Kidney epithelial cell (primary cell): Measurements from ENCODE around the gene ANKS1A. TPM values are rescaled to one million over a fixed set of nuclear protein-coding genes. Genes with fewer than 3 reads are reported as not detected.

ENCODE experiments used
- DNase-seq: peaks from one replicate; pipeline ENCODE4 v3.0.0-alpha.2; 2010; ENCODE audit warnings: low read depth
- H3K27me3 ChIP-seq: 2 replicates; pipeline ENCODE4 v1.6.0; 2011; ENCODE audit warnings: low read length; ENCODE audit not compliant: control insufficient read depth, insufficient read depth
- H3K36me3 ChIP-seq: 2 replicates; pipeline ENCODE4 v1.5.1; 2011; ENCODE audit warnings: low read length; ENCODE audit not compliant: control insufficient read depth, insufficient read depth
- H3K4me3 ChIP-seq: 2 replicates; pipeline ENCODE4 v1.5.1; 2011; ENCODE audit warnings: low read depth, mild to moderate bottlenecking, control low read depth, low read length
- total RNA-seq: library from RNA; depleted of rRNA; stranded (reverse); fragments of >200 nt; gene quantifications from 2 replicates; pipeline ENCODE4 v1.2.3, GENCODE V29; 2015
- TF ChIP-seq, protein P1 (sequence below): IDR thresholded peaks from 2 replicates; pipeline ENCODE4 v1.5.1; 2011; ENCODE audit warnings: mild to moderate bottlenecking, moderate library complexity, low read length, control low read depth, inconsistent platforms; ENCODE audit not compliant: insufficient read depth, poor library complexity, severe bottlenecking

The ANKS1A gene
- total RNA-seq, 1 donor from 2014 or later = 20.2 TPM

DNA sequence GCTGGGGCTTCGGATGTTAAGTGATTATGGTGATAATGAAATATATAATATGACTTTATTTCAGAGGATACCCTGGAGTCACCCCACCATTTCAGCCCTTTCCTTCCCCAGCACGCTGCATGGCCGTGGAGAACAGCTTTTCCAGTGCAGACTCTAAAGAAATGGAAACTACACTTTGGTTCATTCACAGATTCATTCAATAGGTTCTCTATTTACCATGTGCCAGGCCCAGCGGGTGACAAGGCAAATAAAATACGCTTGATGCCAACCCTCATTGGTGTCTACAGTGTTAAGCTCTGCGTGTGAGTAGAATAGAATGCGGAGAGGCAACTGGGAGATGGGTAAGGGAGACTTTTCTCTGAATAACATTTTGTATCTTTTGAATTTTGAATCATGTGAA is 162.3 kb downstream of the ANKS1A start:
- no peak for DNase-seq
- Histone ChIP-seq H3K27me3 (no peaks in the 10 kb centered on the region), H3K4me3 (no peak overlapping the region), H3K36me3 (peaks cover 1% of the 10 kb centered on the region)
- TF ChIP-seq, protein P1, sequence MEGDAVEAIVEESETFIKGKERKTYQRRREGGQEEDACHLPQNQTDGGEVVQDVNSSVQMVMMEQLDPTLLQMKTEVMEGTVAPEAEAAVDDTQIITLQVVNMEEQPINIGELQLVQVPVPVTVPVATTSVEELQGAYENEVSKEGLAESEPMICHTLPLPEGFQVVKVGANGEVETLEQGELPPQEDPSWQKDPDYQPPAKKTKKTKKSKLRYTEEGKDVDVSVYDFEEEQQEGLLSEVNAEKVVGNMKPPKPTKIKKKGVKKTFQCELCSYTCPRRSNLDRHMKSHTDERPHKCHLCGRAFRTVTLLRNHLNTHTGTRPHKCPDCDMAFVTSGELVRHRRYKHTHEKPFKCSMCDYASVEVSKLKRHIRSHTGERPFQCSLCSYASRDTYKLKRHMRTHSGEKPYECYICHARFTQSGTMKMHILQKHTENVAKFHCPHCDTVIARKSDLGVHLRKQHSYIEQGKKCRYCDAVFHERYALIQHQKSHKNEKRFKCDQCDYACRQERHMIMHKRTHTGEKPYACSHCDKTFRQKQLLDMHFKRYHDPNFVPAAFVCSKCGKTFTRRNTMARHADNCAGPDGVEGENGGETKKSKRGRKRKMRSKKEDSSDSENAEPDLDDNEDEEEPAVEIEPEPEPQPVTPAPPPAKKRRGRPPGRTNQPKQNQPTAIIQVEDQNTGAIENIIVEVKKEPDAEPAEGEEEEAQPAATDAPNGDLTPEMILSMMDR = no peak

DNA sequence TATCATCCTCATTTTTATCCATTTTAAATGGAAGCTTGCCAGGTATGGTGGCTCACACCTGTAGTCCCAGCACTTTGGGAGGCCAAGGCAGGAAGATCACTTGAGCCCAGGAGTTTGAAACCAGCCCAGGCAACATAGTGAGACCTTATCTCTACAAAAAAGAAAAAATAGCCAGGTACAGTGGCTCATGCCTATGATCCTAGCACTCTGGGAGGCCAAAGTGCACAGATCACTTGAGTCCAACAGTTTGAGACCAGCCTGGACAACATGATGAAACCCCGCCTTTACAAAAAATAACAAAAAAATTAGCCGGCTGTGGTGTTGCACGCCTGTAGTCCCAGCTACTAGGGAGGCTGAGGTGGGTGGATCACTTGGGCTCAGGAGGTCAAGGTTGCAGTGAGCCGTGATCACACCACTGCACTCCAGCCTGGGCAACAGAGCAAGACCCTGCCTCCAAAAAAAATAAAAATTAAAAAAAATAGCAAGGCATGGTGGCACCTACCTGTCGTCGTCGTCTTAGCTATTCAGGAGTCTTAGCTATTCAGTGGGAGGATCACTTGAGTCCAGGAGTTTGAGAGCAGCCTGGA is 163.0 kb downstream of the ANKS1A start:
- Histone ChIP-seq H3K36me3 (peaks cover 1% of the 10 kb centered on the region), H3K27me3 (no peaks in the 10 kb centered on the region), H3K4me3 (no peak overlapping the region)
- DNase-seq = no peak
- TF ChIP-seq, protein P1 = no peak

DNA sequence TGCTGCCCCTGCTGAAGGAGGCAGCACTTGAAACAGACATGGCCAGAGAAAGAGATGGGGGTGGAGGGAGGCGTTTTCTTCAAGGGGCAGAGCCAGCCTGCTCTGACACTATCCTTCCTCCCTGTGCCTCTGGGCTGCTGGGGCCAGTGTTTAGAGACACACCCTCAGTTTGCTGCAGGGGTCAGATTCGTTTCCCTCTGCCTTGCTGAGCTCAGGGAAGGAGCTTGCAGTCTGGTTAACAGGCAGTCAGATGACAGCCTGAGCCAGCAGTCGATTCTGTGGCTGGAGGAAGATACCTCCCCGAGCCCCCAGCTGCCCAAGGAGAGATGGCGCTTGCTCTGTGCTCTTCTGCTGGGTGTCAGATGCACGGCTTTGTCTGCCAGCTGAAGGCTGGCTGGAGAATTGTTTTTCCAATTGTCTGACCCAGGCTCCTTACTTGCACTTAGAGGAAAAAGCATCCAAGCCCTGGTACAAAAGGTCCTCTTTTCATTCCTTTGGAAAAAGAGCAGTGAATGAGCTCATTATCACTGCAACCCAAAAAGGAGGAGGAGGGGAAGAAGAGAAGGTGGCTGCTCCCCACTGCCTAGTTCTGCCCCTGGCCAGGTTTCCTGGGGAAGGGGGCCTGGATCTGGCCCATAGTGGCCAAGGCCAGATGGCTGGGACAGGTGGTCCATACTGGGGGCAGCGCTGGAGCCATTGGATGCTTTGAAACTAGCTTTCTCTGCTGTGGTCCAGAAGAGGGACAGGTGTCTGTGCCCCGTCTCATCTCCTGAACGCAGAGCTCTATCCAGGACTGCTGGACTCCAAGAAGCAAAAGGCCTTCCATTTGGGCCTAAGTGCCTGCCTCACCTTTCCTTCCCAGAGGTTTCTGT is 163.9 kb downstream of the ANKS1A start:
- H3K36me3 ChIP-seq = peaks cover 1% of the 10 kb centered on the region
- no peaks in the 10 kb centered on the region for H3K27me3 ChIP-seq
- H3K4me3 ChIP-seq = no peak overlapping the region
- TF ChIP-seq, protein P1 = no peak
- no peak for DNase-seq

DNA sequence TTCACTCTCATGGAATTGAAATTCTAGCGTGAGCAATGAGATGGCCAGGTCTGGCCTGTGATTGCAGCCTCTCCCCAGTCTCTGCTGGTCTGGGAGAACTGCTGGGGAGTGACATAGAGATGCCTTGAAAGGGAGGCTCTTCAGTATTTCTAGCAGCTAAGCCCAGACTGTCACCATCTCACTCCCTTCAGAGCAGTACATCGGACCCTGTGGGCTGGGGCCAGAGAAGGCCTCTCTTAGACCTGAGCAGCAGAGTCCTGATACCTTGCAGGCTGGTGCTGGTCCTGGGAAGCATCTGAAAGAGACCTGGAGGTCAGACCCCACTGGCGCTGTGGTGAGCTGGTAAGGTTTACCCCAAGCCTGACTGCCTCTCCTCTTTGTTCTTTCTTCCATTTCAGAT is 164.6 kb downstream of the ANKS1A start:
- no peaks in the 10 kb centered on the region for H3K27me3 ChIP-seq
- DNase-seq = no peak
- H3K4me3 ChIP-seq = no peak overlapping the region
- TF ChIP-seq, protein P1 = no peak
- H3K36me3 ChIP-seq = peaks cover 1% of the 10 kb centered on the region

DNA sequence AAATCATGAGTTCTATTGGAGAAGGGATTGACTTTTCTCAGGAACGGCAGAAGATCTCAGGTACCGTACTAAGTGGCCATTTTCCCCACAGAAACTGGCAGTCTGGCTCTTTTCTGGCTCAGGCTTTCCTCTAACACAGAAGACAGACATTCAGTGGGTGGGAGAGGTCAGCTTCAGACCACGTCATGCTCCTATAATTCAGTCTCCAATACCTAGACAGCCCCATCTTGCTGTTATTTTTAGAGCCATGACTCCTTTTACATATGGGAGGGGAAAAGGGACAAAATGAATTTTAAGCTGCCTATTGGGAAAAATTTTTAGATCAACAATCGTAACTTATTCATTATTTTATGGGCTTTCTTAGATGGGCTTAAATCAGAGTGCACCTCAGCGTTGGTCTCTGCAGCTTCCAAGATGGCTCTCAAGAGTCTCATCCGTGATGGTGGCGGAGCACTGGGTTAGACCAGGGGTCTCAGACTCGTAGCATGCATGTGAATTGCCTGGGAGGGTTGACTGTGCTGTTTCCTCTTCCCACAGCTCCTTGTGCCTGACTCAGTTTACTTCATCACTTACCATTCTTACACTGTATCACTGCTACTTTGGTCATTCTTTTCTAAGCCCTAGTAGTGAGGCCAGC is 165.2 kb downstream of the ANKS1A start:
- Histone ChIP-seq H3K4me3 (no peak overlapping the region), H3K27me3 (no peaks in the 10 kb centered on the region), H3K36me3 (peaks cover 1% of the 10 kb centered on the region)
- TF ChIP-seq, protein P1 = no peak
- DNase-seq = no peak
